ENCODE results near the gene RCC2.
"Not testable (repeated sequence)": the region's sequence is repeated elsewhere in the genome, so short reads cannot be mapped to it uniquely, and the experiment has no call there.

Gene RCC2

DNA sequence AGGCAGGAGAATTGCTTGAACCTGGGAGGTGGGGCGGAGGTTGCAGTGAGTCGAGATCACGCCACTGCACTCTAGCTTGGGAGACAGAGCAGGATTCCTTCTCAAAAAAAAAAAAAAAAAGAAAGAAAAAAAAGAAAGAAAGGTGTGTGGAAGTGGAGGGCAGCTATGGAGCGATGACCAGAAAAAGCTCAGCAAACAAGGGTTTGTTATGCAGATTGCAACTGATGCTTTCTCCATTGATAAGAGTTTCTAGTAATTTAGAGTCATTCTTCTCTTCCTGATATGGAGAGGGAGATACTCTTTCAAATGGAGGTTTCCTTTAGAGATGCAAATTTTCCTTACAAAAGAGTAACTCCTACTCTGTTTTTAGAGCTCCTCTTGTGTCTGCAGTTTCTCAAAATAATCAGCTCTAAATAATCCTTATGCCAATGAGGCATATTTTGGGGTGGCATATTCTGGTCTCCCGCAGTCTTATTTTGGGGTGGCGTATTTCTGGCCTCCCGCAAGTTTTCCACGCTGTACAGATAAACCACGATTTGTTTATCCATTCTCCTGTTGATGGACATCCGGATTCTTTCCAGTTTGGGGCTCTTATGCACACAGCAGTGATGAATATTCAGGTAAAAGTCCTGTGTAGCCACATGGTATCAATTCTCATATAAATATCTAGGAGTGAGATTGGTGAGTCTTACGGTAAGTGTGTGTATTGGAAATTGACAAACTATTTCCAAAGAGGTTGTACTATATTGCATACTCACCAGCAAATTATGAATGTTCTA, 30.7 kb upstream of the RCC2 start:
- no peaks in the 10 kb centered on the region for H3K4me1 ChIP-seq (ENCODE audit: control insufficient read depth, insufficient read depth, low read length, poor library complexity, severe bottlenecking)
- no peaks in the 10 kb centered on the region for H3K9me3 ChIP-seq (ENCODE audit: control insufficient read depth, low read length)
- no peak for DNase-seq
- no peaks in the 10 kb centered on the region for H3K36me3 ChIP-seq (ENCODE audit: control insufficient read depth, insufficient read depth, low read length)
- H3K27me3 ChIP-seq (replicated peaks; ENCODE audit: control insufficient read depth, insufficient read depth, low read length, poor library complexity, severe bottlenecking), result no peaks in the 10 kb centered on the region
- H3K27ac ChIP-seq (ENCODE audit: insufficient read depth, low read length, poor library complexity, severe bottlenecking), result no peak overlapping the region
- H3K4me3 ChIP-seq (ENCODE audit: insufficient read depth, low read depth, low read length, poor library complexity, severe bottlenecking), result no peak overlapping the region

- not testable (repeated sequence) for H3K4me1 ChIP-seq (ENCODE audit: control insufficient read depth, insufficient read depth, low read length, poor library complexity, severe bottlenecking); H3K36me3 ChIP-seq (ENCODE audit: control insufficient read depth, insufficient read depth, low read length); H3K9me3 ChIP-seq (ENCODE audit: control insufficient read depth, low read length); DNase-seq; H3K27me3 ChIP-seq (replicated peaks; ENCODE audit: control insufficient read depth, insufficient read depth, low read length, poor library complexity, severe bottlenecking); H3K4me3 ChIP-seq (ENCODE audit: insufficient read depth, low read depth, low read length, poor library complexity, severe bottlenecking); H3K27ac ChIP-seq (ENCODE audit: insufficient read depth, low read length, poor library complexity, severe bottlenecking)
Measured at GRCh38 chr1:17468357-17469265, 29.1 kb upstream of the RCC2 start.

DNA sequence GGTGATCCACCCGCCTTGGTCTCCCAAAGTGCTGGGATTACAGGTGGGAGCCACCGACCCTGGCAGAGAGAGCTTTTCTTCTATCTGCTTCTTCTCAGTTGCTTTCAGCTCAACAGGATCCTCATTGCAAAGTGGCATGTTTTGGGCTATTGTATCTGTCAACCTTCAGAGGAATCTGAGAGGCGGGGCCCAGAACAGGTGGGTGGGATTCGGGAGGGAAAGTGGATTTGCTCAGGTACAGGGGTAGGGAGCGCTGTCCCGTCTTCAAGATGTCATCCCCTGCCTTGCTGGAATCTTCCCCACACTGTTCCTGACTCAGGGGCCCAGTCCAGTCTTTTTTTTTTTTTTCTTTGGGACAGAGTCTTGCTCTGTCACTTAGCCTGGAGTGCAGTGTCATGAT, 26.9 kb upstream of the RCC2 start:
- Histone ChIP-seq H3K4me3 (ENCODE audit: insufficient read depth, low read depth, low read length, poor library complexity, severe bottlenecking) (no peak overlapping the region), H3K9me3 (ENCODE audit: control insufficient read depth, low read length) (no peaks in the 10 kb centered on the region), H3K4me1 (ENCODE audit: control insufficient read depth, insufficient read depth, low read length, poor library complexity, severe bottlenecking) (no peaks in the 10 kb centered on the region), H3K27me3 (replicated peaks; ENCODE audit: control insufficient read depth, insufficient read depth, low read length, poor library complexity, severe bottlenecking) (no peaks in the 10 kb centered on the region), H3K27ac (ENCODE audit: insufficient read depth, low read length, poor library complexity, severe bottlenecking) (no peak overlapping the region), H3K36me3 (ENCODE audit: control insufficient read depth, insufficient read depth, low read length) (no peaks in the 10 kb centered on the region)
- no peak for DNase-seq

DNA sequence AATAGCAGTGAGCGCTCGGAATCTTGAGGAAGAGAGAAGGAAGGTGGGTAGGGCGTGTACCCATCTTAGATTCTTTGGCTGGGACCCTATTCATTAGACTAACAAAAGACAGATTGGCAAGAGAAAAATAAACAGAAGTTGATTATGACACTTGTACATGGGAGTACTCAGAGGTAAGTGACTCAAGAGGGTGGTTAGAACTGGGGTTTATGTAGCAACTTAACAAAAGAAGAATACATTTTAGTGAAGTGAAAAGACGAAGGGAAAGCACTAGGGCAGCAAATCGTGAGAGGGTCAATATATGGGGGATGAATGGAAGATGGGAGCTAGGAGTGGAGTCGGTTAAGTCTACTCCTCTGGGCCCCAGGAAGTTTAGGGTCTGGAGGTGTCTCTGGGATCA, 25.8 kb upstream of the RCC2 start:
- no peaks in the 10 kb centered on the region for H3K36me3 ChIP-seq (ENCODE audit: control insufficient read depth, insufficient read depth, low read length)
- no peaks in the 10 kb centered on the region for H3K9me3 ChIP-seq (ENCODE audit: control insufficient read depth, low read length)
- H3K4me3 ChIP-seq (ENCODE audit: insufficient read depth, low read depth, low read length, poor library complexity, severe bottlenecking), result no peak overlapping the region
- no peaks in the 10 kb centered on the region for H3K27me3 ChIP-seq (replicated peaks; ENCODE audit: control insufficient read depth, insufficient read depth, low read length, poor library complexity, severe bottlenecking)
- DNase-seq, result no peak
- no peaks in the 10 kb centered on the region for H3K4me1 ChIP-seq (ENCODE audit: control insufficient read depth, insufficient read depth, low read length, poor library complexity, severe bottlenecking)
- no peak overlapping the region for H3K27ac ChIP-seq (ENCODE audit: insufficient read depth, low read length, poor library complexity, severe bottlenecking)

- no peak for DNase-seq
- Histone ChIP-seq H3K9me3 (ENCODE audit: control insufficient read depth, low read length) (no peaks in the 10 kb centered on the region), H3K4me3 (ENCODE audit: insufficient read depth, low read depth, low read length, poor library complexity, severe bottlenecking) (no peak overlapping the region), H3K27ac (ENCODE audit: insufficient read depth, low read length, poor library complexity, severe bottlenecking) (no peak overlapping the region), H3K4me1 (ENCODE audit: control insufficient read depth, insufficient read depth, low read length, poor library complexity, severe bottlenecking) (no peaks in the 10 kb centered on the region), H3K27me3 (replicated peaks; ENCODE audit: control insufficient read depth, insufficient read depth, low read length, poor library complexity, severe bottlenecking) (no peaks in the 10 kb centered on the region), H3K36me3 (ENCODE audit: control insufficient read depth, insufficient read depth, low read length) (no peaks in the 10 kb centered on the region)
Measured at GRCh38 chr1:17463991-17464390, 24.5 kb upstream of the RCC2 start.

GRCh38 chr1:17462669-17463068, 23.2 kb upstream of the RCC2 start:
- no peaks in the 10 kb centered on the region for H3K9me3 ChIP-seq (ENCODE audit: control insufficient read depth, low read length)
- DNase-seq, result no peak
- no peaks in the 10 kb centered on the region for H3K27me3 ChIP-seq (replicated peaks; ENCODE audit: control insufficient read depth, insufficient read depth, low read length, poor library complexity, severe bottlenecking)
- no peak overlapping the region for H3K4me3 ChIP-seq (ENCODE audit: insufficient read depth, low read depth, low read length, poor library complexity, severe bottlenecking)
- H3K27ac ChIP-seq (ENCODE audit: insufficient read depth, low read length, poor library complexity, severe bottlenecking), result no peak overlapping the region
- H3K4me1 ChIP-seq (ENCODE audit: control insufficient read depth, insufficient read depth, low read length, poor library complexity, severe bottlenecking), result no peaks in the 10 kb centered on the region
- no peaks in the 10 kb centered on the region for H3K36me3 ChIP-seq (ENCODE audit: control insufficient read depth, insufficient read depth, low read length)

- no peak for DNase-seq
- Histone ChIP-seq H3K4me3 (ENCODE audit: insufficient read depth, low read depth, low read length, poor library complexity, severe bottlenecking) (no peak overlapping the region), H3K36me3 (ENCODE audit: control insufficient read depth, insufficient read depth, low read length) (no peaks in the 10 kb centered on the region), H3K4me1 (ENCODE audit: control insufficient read depth, insufficient read depth, low read length, poor library complexity, severe bottlenecking) (no peaks in the 10 kb centered on the region), H3K27me3 (replicated peaks; ENCODE audit: control insufficient read depth, insufficient read depth, low read length, poor library complexity, severe bottlenecking) (no peaks in the 10 kb centered on the region), H3K27ac (ENCODE audit: insufficient read depth, low read length, poor library complexity, severe bottlenecking) (no peak overlapping the region), H3K9me3 (ENCODE audit: control insufficient read depth, low read length) (no peaks in the 10 kb centered on the region)
Measured at GRCh38 chr1:17460219-17460618, 20.7 kb upstream of the RCC2 start.

DNA sequence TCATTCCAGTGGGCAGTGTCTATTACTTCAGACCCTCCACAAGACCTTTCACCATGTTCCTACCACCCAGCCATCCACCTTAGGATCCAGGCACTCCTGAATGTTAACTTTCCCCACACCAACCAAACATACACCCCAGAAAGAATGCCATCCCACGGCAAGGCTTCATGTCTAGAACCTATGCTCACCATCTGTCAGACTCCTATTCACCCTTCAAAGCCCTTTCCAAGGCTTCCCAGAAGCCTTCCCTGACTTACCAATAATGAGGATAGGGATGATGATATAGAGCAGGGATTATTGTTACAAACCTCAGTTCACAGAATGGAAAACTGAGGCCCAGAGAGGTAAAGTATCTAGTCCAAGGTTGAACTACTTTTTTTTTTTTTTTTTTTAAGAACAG, 19.3 kb upstream of the RCC2 start:
- Histone ChIP-seq H3K27me3 (replicated peaks; ENCODE audit: control insufficient read depth, insufficient read depth, low read length, poor library complexity, severe bottlenecking) (no peaks in the 10 kb centered on the region), H3K4me1 (ENCODE audit: control insufficient read depth, insufficient read depth, low read length, poor library complexity, severe bottlenecking) (no peaks in the 10 kb centered on the region), H3K4me3 (ENCODE audit: insufficient read depth, low read depth, low read length, poor library complexity, severe bottlenecking) (no peak overlapping the region), H3K36me3 (ENCODE audit: control insufficient read depth, insufficient read depth, low read length) (no peaks in the 10 kb centered on the region), H3K27ac (ENCODE audit: insufficient read depth, low read length, poor library complexity, severe bottlenecking) (no peak overlapping the region), H3K9me3 (ENCODE audit: control insufficient read depth, low read length) (no peaks in the 10 kb centered on the region)
- DNase-seq, result no peak

DNA sequence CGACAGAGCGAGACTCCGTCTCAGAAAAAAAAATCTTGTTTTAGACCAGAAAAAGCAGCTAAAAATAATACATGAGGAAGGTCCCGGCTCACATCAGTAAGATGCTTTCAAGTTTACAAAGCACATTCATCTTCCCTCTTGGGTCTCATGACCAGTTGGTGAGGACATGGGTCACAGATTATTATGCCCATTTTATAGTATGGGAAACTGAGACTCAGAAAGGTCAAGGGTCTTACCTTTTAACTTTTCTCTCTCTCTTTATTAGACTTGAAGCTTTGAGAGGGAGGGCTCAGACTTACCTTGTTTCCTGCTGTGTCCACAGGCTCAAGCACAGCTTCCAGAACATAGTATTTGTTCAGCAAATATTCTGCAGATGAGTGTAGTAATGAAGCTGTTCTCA, 13.2 kb upstream of the RCC2 start:
- Histone ChIP-seq H3K27ac (ENCODE audit: insufficient read depth, low read length, poor library complexity, severe bottlenecking) (no peak overlapping the region), H3K27me3 (replicated peaks; ENCODE audit: control insufficient read depth, insufficient read depth, low read length, poor library complexity, severe bottlenecking) (no peaks in the 10 kb centered on the region), H3K4me1 (ENCODE audit: control insufficient read depth, insufficient read depth, low read length, poor library complexity, severe bottlenecking) (no peaks in the 10 kb centered on the region), H3K36me3 (ENCODE audit: control insufficient read depth, insufficient read depth, low read length) (no peaks in the 10 kb centered on the region), H3K4me3 (ENCODE audit: insufficient read depth, low read depth, low read length, poor library complexity, severe bottlenecking) (no peak overlapping the region), H3K9me3 (ENCODE audit: control insufficient read depth, low read length) (no peaks in the 10 kb centered on the region)
- DNase-seq, result no peak

DNA sequence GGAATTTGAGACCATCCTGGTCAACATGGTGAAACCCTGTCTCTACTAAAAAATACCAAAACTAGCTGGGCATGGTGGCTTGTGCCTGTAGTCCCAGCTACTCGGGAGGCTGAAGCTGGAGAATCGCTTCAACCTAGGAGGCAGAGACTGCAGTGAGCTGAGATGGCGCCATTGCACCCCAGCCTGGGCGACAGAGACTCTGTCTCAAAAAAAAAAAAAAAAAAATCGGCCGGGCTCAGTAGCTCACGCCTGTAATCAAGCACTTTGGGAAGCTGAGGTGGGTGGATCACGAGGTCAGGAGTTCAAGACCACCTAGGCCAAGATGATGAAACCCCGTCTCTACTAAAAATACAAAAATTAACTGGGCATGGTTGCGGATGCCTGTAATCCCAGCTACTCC, 12.7 kb upstream of the RCC2 start:
- H3K4me3 ChIP-seq (ENCODE audit: insufficient read depth, low read depth, low read length, poor library complexity, severe bottlenecking); H3K27me3 ChIP-seq (replicated peaks; ENCODE audit: control insufficient read depth, insufficient read depth, low read length, poor library complexity, severe bottlenecking); H3K36me3 ChIP-seq (ENCODE audit: control insufficient read depth, insufficient read depth, low read length); DNase-seq; H3K4me1 ChIP-seq (ENCODE audit: control insufficient read depth, insufficient read depth, low read length, poor library complexity, severe bottlenecking); H3K9me3 ChIP-seq (ENCODE audit: control insufficient read depth, low read length); H3K27ac ChIP-seq (ENCODE audit: insufficient read depth, low read length, poor library complexity, severe bottlenecking): not testable (repeated sequence)

Measured in effector memory CD4-positive, alpha-beta T cell (primary cell).